Left colon (tissue), 2 donors: ENCODE measurements around the gene CACHD1. TPM values are rescaled to one million over a fixed set of nuclear protein-coding genes. Genes with fewer than 3 reads are reported as not detected.
"Not testable (repeated sequence)": the region's sequence is repeated elsewhere in the genome, so short reads cannot be mapped to it uniquely, and the experiment has no call there.

ENCODE experiments used
- ATAC-seq: fragments of 200-7000 bp; cut with Tn5 transposase; one replicate; pipeline ENCODE4 v1.9.1; 2020; ENCODE audit warnings: mild to moderate bottlenecking, moderate library complexity
- DNase-seq, 2 donors: peaks; one replicate each; pipeline ENCODE4 v3.0.0-alpha.2; 2020
- intact Hi-C, 2 donors: fragments of 100-400 bp; cut with DNase I in 1 of 2; cut with micrococcal nuclease in 1 of 2; formaldehyde crosslinking; loops; one replicate each; pipeline versions ENCODE4 v1.11.2 to v1.14.0; 2022; cut with DNase I, micrococcal nuclease
- microRNA-seq, 2 donors: library from miRNA; unstranded; fragments of <30 nt; microRNA quantifications; one replicate each; pipeline versions ENCODE4 v1.1.0 to v1.2.0, GENCODE V29; 2020
- total RNA-seq, 2 donors: library from RNA; stranded (reverse); fragmentation: NEBNext Ultra II Directional; extraction: Animal tissue kit (Norgen Biotek cat#: 25700); gene quantifications; one replicate each; pipeline ENCODE4 v1.2.1, GENCODE V29; 2021
- donor health status: DM: no; HTN: no; CAD: no.
- donor health status: DM: yes; HTN: yes; CAD: no.

CACHD1 gene
- total RNA-seq, 2 donors from 2014 or later, result 1.4 to 2.6 TPM

- DNase-seq, result no peak
- no peak for ATAC-seq
- intact Hi-C loops, result no loop called here
Measured at GRCh38 chr1:64696879-64697278, 226.9 kb downstream of the CACHD1 start.

- DNase-seq (no peak), ATAC-seq (no peak)
- intact Hi-C loops, result no loop called here
Measured at GRCh38 chr1:64699327-64699726, 229.4 kb downstream of the CACHD1 start.

DNA sequence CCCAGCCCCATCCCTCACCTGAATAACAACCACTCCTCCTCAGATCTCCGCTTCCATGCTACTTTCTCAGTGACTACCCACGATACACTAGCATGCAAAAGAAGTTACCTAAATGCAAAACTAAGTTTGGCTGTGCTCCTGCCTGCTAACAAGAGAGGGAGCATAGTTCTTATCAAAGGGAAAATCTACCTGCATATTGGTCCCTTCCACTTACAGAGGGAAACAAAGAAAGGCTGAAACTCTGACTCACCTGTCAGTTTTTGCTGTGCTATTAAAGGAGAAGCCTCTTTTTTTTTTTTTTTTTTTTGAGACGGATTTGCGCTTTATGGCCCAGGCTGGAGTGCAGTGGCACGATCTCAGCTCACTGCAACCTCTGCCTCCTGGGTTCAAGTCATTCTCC is 231.1 kb downstream of the CACHD1 start:
- intact Hi-C loops, result no loop called here
- ATAC-seq (no peak), DNase-seq (no peak)

- ATAC-seq, result no peak
Measured at GRCh38 chr1:64701886-64702285, 232.0 kb downstream of the CACHD1 start.

GRCh38 chr1:64702670-64703069 is 232.7 kb downstream of the CACHD1 start:
- ATAC-seq, DNase-seq, intact Hi-C loops: not testable (repeated sequence)

More at GRCh38 chr1:64701886-64702285, 232.0 kb downstream of the CACHD1 start:
- intact Hi-C loops, result no loop called here
- no peak for DNase-seq

- no peak for DNase-seq
- intact Hi-C loops, result no loop called here
- ATAC-seq, result no peak
Measured at GRCh38 chr1:64703600-64703999, 233.7 kb downstream of the CACHD1 start.

- intact Hi-C loops, result no loop called here
- ATAC-seq, result no peak
- DNase-seq, result no peak
Measured at GRCh38 chr1:64705591-64705990, 235.7 kb downstream of the CACHD1 start.

DNA sequence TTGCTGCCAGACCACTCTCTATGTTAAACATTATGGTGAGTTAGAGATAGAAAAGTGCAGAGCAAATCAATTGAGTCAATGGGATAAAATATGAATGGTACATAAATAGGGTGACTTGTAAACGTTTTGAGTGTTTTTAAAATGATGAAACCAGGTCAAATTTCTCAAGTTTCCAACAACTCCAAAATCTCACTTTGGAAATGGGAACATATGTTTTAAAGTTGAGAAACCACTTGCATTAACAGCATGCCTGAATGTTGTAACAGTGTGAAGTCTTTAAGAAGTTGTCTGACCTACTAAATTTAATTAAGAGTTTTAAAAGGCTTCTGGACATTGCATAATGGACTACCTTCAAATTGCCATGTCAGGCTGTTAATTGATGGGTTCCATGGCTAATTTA is 241.3 kb downstream of the CACHD1 start:
- intact Hi-C loops, result no loop called here
- DNase-seq (no peak), ATAC-seq (no peak)

DNA sequence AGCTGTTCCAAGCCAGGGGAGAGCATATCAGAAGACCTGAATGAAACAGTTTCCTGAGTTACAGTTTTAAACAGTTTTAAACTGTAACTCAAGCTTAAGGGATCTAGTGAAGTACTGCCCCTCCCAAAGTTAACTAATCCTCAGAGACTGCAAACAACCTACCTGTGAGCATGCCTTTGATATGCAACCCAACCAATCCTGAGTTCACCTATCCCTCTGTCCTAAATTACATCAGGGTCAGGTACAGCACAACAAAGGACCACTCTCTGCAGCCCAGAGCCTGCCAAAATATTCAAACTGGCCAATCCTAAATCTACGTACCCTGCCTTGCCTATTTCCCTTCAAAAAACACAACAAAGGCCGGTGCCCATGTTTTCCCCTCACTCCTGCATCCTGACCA is 242.1 kb downstream of the CACHD1 start:
- ATAC-seq, result no peak
- DNase-seq, result no peak
- intact Hi-C loops, result no loop called here

DNA sequence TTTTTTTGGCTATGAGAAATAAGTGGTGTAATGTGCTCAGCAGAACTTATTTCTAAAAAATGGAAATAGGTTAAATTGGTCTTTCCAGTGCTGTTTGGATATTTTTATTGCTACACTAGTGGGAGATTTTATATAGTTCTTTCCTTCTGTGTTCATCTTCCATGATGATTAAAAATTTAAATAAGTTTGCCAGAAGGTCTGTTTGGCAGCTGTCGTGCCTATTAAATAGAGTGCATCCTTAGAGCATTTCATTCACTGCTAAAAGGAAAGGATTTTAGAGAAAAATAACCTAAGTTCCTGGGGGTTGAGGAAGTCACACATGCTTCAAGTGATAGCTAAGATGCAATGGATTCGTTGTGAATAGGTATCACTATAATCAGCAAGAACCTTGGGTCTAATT is 245.3 kb downstream of the CACHD1 start:
- ATAC-seq, result no peak
- no peak for DNase-seq
- intact Hi-C loops, result no loop called here

- ATAC-seq (no peak), DNase-seq (no peak)
- intact Hi-C loops, result no loop called here
Measured at GRCh38 chr1:64721135-64721534, 251.2 kb downstream of the CACHD1 start.

- intact Hi-C loops, result no loop called here
- DNase-seq (no peak), ATAC-seq (no peak)
Measured at GRCh38 chr1:64721576-64722145, 251.7 kb downstream of the CACHD1 start.

- ATAC-seq (no peak), DNase-seq (no peak)
- intact Hi-C loops, result no loop called here
Measured at GRCh38 chr1:64727861-64728260, 257.9 kb downstream of the CACHD1 start.

DNA sequence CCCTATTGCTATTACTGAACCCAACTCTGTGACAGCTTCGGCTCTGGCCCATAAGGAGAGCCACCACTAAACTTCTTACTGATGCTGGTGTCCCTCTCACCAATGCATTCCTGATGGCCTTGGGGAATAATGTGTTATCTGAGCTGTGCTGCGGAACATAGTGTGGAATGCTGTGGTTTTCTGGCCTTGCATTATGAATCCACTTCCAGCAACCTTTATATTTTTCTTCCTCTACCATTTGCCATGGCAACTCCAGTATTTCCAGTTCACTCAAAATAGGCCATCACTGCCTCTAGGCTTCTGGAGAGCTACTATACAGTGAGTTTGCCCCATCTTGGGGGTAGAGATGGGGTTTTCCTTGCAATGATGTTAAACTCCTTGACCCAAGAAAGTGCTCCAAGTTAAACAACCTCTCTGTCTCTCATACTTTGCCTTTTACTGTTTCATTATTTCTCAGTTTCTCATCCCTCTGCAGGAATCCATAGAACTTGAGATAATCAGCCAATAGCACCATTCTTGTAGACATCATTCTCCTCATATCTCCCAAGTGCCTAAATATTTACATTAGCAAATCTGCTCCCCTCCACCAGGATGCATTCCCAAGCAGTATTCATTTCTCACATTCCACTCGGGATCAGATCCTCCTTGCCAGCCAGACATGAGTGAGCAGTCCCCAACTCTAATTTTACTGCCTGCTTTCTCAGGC is 263.8 kb downstream of the CACHD1 start:
- intact Hi-C loops, result no loop called here

DNA sequence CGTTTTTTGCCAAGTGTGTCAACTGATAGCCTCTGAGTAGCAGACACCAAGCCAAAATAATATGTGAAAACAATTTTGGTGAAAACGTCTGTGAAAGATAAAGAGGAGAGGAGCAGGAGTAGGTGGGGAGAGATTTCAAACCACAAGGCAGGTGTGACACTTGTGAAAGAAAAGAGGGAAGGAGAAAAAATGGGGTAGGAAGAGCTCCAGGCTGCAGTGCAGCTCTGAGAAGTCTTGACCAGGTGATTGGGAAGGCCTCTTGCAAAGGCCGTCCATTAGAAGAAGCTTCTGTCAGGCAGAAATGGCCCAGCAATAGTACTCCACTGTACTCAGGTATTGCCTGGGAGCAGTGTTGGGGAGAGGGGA is 264.3 kb downstream of the CACHD1 start:
- DNase-seq (no peak), ATAC-seq (no peak)
- intact Hi-C loops, result no loop called here

More for the DNA sequence above, 263.8 kb downstream of the CACHD1 start:
- no peak for ATAC-seq
- DNase-seq, result no peak

- ATAC-seq, DNase-seq: not testable (repeated sequence)
- intact Hi-C loops, result loop anchor here in 1 of 2 donors (5.0 kb wide), 1 partner anchor 82 kb away; no protein-coding TSS in a partner anchor
Measured at GRCh38 chr1:64740687-64741086, 270.8 kb downstream of the CACHD1 start.

Small RNA genes lying within 50 kb of the gene (microRNA-seq; reads per million reads assigned to microRNA genes)
- gene MIR4794, result 0 reads per million in 2 donors
